Activated CD8-positive, alpha-beta memory T cell treated with anti-CD3 and anti-CD28 coated beads, Interleukin-2, amount 10 ng/mL, durations not matched to agents 7 days and 5 days (primary cell): ENCODE measurements around the gene CDH26. TPM values are rescaled to one million over a fixed set of nuclear protein-coding genes. Genes with fewer than 3 reads are reported as not detected.

Experiments used
- ATAC-seq: fragments of 150-1000 bp; cut with Tn5 transposase; one replicate; pipeline ENCODE4 v1.10.0; 2021; ENCODE audit warnings: moderate library complexity
- CTCF ChIA-PET: fragments of 350-600 bp; sonication (Branson Sonifier 250); formaldehyde crosslinking; loops from one replicate; lab custom pipeline; 2021; ENCODE audit warnings: antibody characterized with exemption; lab: Charles Lee
- DNase-seq: peaks from one replicate; pipeline ENCODE4 v3.0.0-alpha.2; 2020
- H3K27ac Mint-ChIP-seq: one replicate; pipeline ENCODE4 v1.8.0; 2021; ENCODE audit warnings: mild to moderate bottlenecking, mixed read lengths
- H3K27me3 Mint-ChIP-seq: one replicate; pipeline ENCODE4 v1.8.0; 2021; ENCODE audit warnings: mixed read lengths
- H3K36me3 Mint-ChIP-seq: one replicate; pipeline ENCODE4 v1.8.0; 2021; ENCODE audit warnings: mild to moderate bottlenecking, mixed read lengths
- H3K4me1 Mint-ChIP-seq: one replicate; pipeline ENCODE4 v1.8.0; 2021; ENCODE audit warnings: mixed read lengths
- H3K4me3 Mint-ChIP-seq: one replicate; pipeline ENCODE4 v1.8.0; 2021; ENCODE audit warnings: mild to moderate bottlenecking, moderate library complexity, mixed read lengths
- H3K9me3 Mint-ChIP-seq: one replicate; pipeline ENCODE4 v1.8.0; 2022; ENCODE audit warnings: low read depth, mixed read lengths
- total RNA-seq, 2 experiments: library from RNA; stranded (reverse); gene quantifications; one replicate each; pipeline ENCODE4 v1.2.3, GENCODE V29; 2021

The CDH26 gene
- total RNA-seq: 1 to 10 TPM in 1 of 2 experiments, under 1 TPM in 1; 0.42 to 1.5 TPM

GRCh38 chr20:59958123-59958522 lies at the start of gene CDH26:
CDH26 (plus strand) TSS chr20:59958423; CDS start chr20:59958727, 304 bp downstream.
- Mint-ChIP-seq H3K4me1 (no peaks in the 10 kb centered on the region), H3K36me3 (no peaks in the 10 kb centered on the region), H3K9me3 (no peaks in the 10 kb centered on the region), H3K27me3 (no peaks in the 10 kb centered on the region), H3K4me3 (no peak within 1 kb of the TSS), H3K27ac (no peak within 1 kb of the TSS)
- CTCF ChIA-PET: interaction anchor here (1.5 kb wide), 1 partner anchor 1271 kb away, joined by 4 read pairs; no protein-coding TSS in a partner anchor
- ATAC-seq (no peak), DNase-seq (no peak)

GRCh38 chr20:59908855-59909254 lies 49.4 kb upstream of the CDH26 start:
- Mint-ChIP-seq H3K36me3 (peaks cover 5% of the 10 kb centered on the region), H3K4me3 (no peak overlapping the region), H3K4me1 (peaks cover 2% of the 10 kb centered on the region), H3K27ac (no peak overlapping the region), H3K27me3 (no peaks in the 10 kb centered on the region), H3K9me3 (no peaks in the 10 kb centered on the region)
- DNase-seq: no peak
- ATAC-seq: no peak
- CTCF ChIA-PET: no interaction called here

GRCh38 chr20:59911041-59911440 lies 47.2 kb upstream of the CDH26 start:
- no peaks in the 10 kb centered on the region for H3K27me3 Mint-ChIP-seq
- CTCF ChIA-PET: interaction anchor here (1.7 kb wide), 1 partner anchor 23 kb away, joined by 6 read pairs; the partner anchor contains the start of gene SYCP2
- peaks cover 5% of the 10 kb centered on the region for H3K36me3 Mint-ChIP-seq
- DNase-seq (no peak), ATAC-seq (no peak)
- H3K4me3 Mint-ChIP-seq: no peak overlapping the region
- H3K9me3 Mint-ChIP-seq: no peaks in the 10 kb centered on the region
- no peak overlapping the region for H3K27ac Mint-ChIP-seq
- H3K4me1 Mint-ChIP-seq: peaks cover 2% of the 10 kb centered on the region

- H3K27me3 Mint-ChIP-seq: no peaks in the 10 kb centered on the region
- no peak overlapping the region for H3K27ac Mint-ChIP-seq
- no peak for DNase-seq
- no peak for ATAC-seq
- peaks cover 2% of the 10 kb centered on the region for H3K4me1 Mint-ChIP-seq
- CTCF ChIA-PET: no interaction called here
- H3K36me3 Mint-ChIP-seq: peaks cover 4% of the 10 kb centered on the region
- no peak overlapping the region for H3K4me3 Mint-ChIP-seq
- H3K9me3 Mint-ChIP-seq: no peaks in the 10 kb centered on the region
Measured at GRCh38 chr20:59912609-59913008, 45.6 kb upstream of the CDH26 start.

GRCh38 chr20:59920944-59921343 lies 37.3 kb upstream of the CDH26 start:
- H3K36me3 Mint-ChIP-seq: peaks cover 2% of the 10 kb centered on the region
- H3K9me3 Mint-ChIP-seq: no peaks in the 10 kb centered on the region
- H3K27me3 Mint-ChIP-seq: peaks cover 6% of the 10 kb centered on the region
- ATAC-seq: no peak
- H3K4me3 Mint-ChIP-seq: no peak overlapping the region
- no peak overlapping the region for H3K27ac Mint-ChIP-seq
- no peaks in the 10 kb centered on the region for H3K4me1 Mint-ChIP-seq
- no peak for DNase-seq
- CTCF ChIA-PET: interaction anchor here (1.6 kb wide), 1 partner anchor 14 kb away, joined by 5 read pairs; no protein-coding TSS in a partner anchor

- ATAC-seq (no peak), DNase-seq (no peak)
- no peak overlapping the region for H3K4me3 Mint-ChIP-seq
- no peaks in the 10 kb centered on the region for H3K9me3 Mint-ChIP-seq
- peaks cover 2% of the 10 kb centered on the region for H3K4me1 Mint-ChIP-seq
- H3K36me3 Mint-ChIP-seq: peaks cover 2% of the 10 kb centered on the region
- H3K27me3 Mint-ChIP-seq: peaks cover 6% of the 10 kb centered on the region
- CTCF ChIA-PET: interaction anchor here (1.5 kb wide), 1 partner anchor 16 kb away, joined by 3 read pairs; the partner anchor contains the start of genes FAM217B and PPP1R3D
- H3K27ac Mint-ChIP-seq: no peak overlapping the region
Measured at GRCh38 chr20:59923514-59923913, 34.7 kb upstream of the CDH26 start.

GRCh38 chr20:59925359-59925758 lies 32.9 kb upstream of the CDH26 start:
- H3K9me3 Mint-ChIP-seq: no peaks in the 10 kb centered on the region
- CTCF ChIA-PET: interaction anchor here (2.6 kb wide), 1 partner anchor 9 kb away, joined by 10 read pairs; no protein-coding TSS in a partner anchor
- no peak overlapping the region for H3K4me3 Mint-ChIP-seq
- no peak for DNase-seq
- no peak for ATAC-seq
- no peaks in the 10 kb centered on the region for H3K36me3 Mint-ChIP-seq
- peaks cover 8% of the 10 kb centered on the region for H3K4me1 Mint-ChIP-seq
- peaks cover 6% of the 10 kb centered on the region for H3K27me3 Mint-ChIP-seq
- no peak overlapping the region for H3K27ac Mint-ChIP-seq

- DNase-seq: no peak
- no peak overlapping the region for H3K27ac Mint-ChIP-seq
- no peaks in the 10 kb centered on the region for H3K9me3 Mint-ChIP-seq
- no peaks in the 10 kb centered on the region for H3K36me3 Mint-ChIP-seq
- peaks cover 8% of the 10 kb centered on the region for H3K4me1 Mint-ChIP-seq
- peaks cover 6% of the 10 kb centered on the region for H3K27me3 Mint-ChIP-seq
- CTCF ChIA-PET: interaction anchor here (2.6 kb wide), 1 partner anchor 9 kb away, joined by 10 read pairs; no protein-coding TSS in a partner anchor
- H3K4me3 Mint-ChIP-seq: no peak overlapping the region
- ATAC-seq: no peak
Measured at GRCh38 chr20:59925899-59926298, 32.3 kb upstream of the CDH26 start.

GRCh38 chr20:59931511-59932312 lies 26.5 kb upstream of the CDH26 start:
- no peaks in the 10 kb centered on the region for H3K9me3 Mint-ChIP-seq
- H3K4me3 Mint-ChIP-seq: peak overlapping the region; percentile 68
- DNase-seq (no peak), ATAC-seq (no peak)
- peaks cover 33% of the 10 kb centered on the region for H3K4me1 Mint-ChIP-seq
- peaks cover 3% of the 10 kb centered on the region for H3K36me3 Mint-ChIP-seq
- no peaks in the 10 kb centered on the region for H3K27me3 Mint-ChIP-seq
- peak overlapping the region; percentile 70 for H3K27ac Mint-ChIP-seq
- CTCF ChIA-PET: interaction anchor here (2.2 kb wide), 1 partner anchor 9 kb away, joined by 12 read pairs; the partner anchor contains the start of genes FAM217B and PPP1R3D

GRCh38 chr20:59932616-59933295 lies 25.5 kb upstream of the CDH26 start:
- Mint-ChIP-seq H3K27ac (peak overlapping the region; percentile 46), H3K36me3 (peaks cover 3% of the 10 kb centered on the region), H3K4me3 (peak overlapping the region; percentile 73), H3K9me3 (no peaks in the 10 kb centered on the region), H3K27me3 (no peaks in the 10 kb centered on the region), H3K4me1 (peaks cover 39% of the 10 kb centered on the region)
- CTCF ChIA-PET: interaction anchor here (1.4 to 2.4 kb wide), 3 partner anchors 8 to 15 kb away, joined by 3 to 14 read pairs (median 12); partner anchors contain the start of genes FAM217B and PPP1R3D
- DNase-seq (no peak), ATAC-seq (no peak)

GRCh38 chr20:59933296-59933848 lies 24.9 kb upstream of the CDH26 start, which contains the start of gene SYCP2:
SYCP2 (minus strand) TSS chr20:59933637; CDS start chr20:59922413, 11,224 bp downstream.
- CTCF ChIA-PET: interaction anchor here (1.1 to 2.4 kb wide), 6 partner anchors 8 to 1088 kb away, joined by 3 to 14 read pairs (median 6); no protein-coding TSS in a partner anchor
- no peaks in the 10 kb centered on the region for H3K9me3 Mint-ChIP-seq
- peak; percentile 80 for DNase-seq
- H3K27me3 Mint-ChIP-seq: no peaks in the 10 kb centered on the region
- peaks cover 43% of the 10 kb centered on the region for H3K4me1 Mint-ChIP-seq
- H3K27ac Mint-ChIP-seq: peak within 1 kb of the TSS; percentile 73
- H3K36me3 Mint-ChIP-seq: peaks cover 8% of the 10 kb centered on the region
- H3K4me3 Mint-ChIP-seq: peak within 1 kb of the TSS; percentile 73
- peak; percentile 78 for ATAC-seq

- Mint-ChIP-seq H3K9me3 (no peaks in the 10 kb centered on the region), H3K27ac (peak overlapping the region; percentile 73), H3K4me1 (peaks cover 49% of the 10 kb centered on the region), H3K27me3 (no peaks in the 10 kb centered on the region), H3K4me3 (peak overlapping the region; percentile 73), H3K36me3 (peaks cover 12% of the 10 kb centered on the region)
- peak; percentile 84 for ATAC-seq
- CTCF ChIA-PET: interaction anchor here (0.9 to 2.4 kb wide), 12 partner anchors 8 to 1089 kb away, joined by 3 to 14 read pairs (median 4); no protein-coding TSS in a partner anchor
- DNase-seq: peak; percentile 82
Measured at GRCh38 chr20:59933849-59934585, 24.2 kb upstream of the CDH26 start.
